ENCODE measurements around the gene ASIC4. TPM values are rescaled to one million over a fixed set of nuclear protein-coding genes. Genes with fewer than 3 reads are reported as not detected.
A peak's percentile ranks its signal among the peaks of the same experiment; 100 is the strongest.

Gene ASIC4
- total RNA-seq, 1 donor from 2014 or later: 0.26 TPM

DNA sequence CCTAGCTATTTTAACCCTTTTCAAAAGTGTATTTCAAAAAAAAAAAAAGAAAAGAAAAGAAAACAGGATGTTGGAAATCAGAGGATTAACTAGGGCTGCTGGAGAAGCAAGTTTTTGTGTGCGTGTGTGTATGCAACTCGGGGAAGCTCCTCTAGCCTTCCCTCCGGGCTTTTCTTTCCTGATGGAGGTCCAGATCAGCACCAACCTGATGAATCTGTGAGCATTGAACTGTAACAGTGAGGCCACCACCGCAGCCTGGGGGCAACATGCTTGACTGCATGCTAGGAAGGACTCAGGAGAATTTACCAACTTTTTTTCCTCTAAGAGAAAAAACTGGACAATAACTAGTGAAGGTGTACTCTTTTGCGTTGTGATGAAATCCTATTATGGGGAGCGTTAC is 54.8 kb downstream of the ASIC4 start:
- peaks cover 20% of the 10 kb centered on the region for H4K20me1 ChIP-seq (ENCODE audit: low read depth)
- H3K4me3 ChIP-seq: no peak overlapping the region
- no peak overlapping the region for H3K9ac ChIP-seq
- TF ChIP-seq EZH2 (IDR thresholded peaks at IDR 0.05): no peak
- no peak for TF ChIP-seq EZH2phosphoT487 (IDR thresholded peaks at IDR 0.05)
- TF ChIP-seq, protein P1, sequence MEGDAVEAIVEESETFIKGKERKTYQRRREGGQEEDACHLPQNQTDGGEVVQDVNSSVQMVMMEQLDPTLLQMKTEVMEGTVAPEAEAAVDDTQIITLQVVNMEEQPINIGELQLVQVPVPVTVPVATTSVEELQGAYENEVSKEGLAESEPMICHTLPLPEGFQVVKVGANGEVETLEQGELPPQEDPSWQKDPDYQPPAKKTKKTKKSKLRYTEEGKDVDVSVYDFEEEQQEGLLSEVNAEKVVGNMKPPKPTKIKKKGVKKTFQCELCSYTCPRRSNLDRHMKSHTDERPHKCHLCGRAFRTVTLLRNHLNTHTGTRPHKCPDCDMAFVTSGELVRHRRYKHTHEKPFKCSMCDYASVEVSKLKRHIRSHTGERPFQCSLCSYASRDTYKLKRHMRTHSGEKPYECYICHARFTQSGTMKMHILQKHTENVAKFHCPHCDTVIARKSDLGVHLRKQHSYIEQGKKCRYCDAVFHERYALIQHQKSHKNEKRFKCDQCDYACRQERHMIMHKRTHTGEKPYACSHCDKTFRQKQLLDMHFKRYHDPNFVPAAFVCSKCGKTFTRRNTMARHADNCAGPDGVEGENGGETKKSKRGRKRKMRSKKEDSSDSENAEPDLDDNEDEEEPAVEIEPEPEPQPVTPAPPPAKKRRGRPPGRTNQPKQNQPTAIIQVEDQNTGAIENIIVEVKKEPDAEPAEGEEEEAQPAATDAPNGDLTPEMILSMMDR (IDR thresholded peaks at IDR 0.05): no peak
- no peaks in the 10 kb centered on the region for H3K36me3 ChIP-seq
- no peak for DNase-seq (ENCODE audit: low spot score)
- peaks cover 29% of the 10 kb centered on the region for H3K36me3 Mint-ChIP-seq
- peak overlapping the region; percentile 77 for H3K4me3 Mint-ChIP-seq
- H3K27ac ChIP-seq: no peak overlapping the region
- H3K27ac Mint-ChIP-seq: no peak overlapping the region
- H3K9me3 Mint-ChIP-seq: peaks cover 4% of the 10 kb centered on the region
- H3K79me2 ChIP-seq (ENCODE audit: low read depth): peaks cover 10% of the 10 kb centered on the region
- no peak overlapping the region for H2AFZ ChIP-seq (replicated peaks)
- peaks cover 31% of the 10 kb centered on the region for H3K4me1 Mint-ChIP-seq
- H3K27me3 Mint-ChIP-seq (ENCODE audit: insufficient read depth, low read depth): peaks cover 10% of the 10 kb centered on the region
- peaks cover 17% of the 10 kb centered on the region for H3F3A ChIP-seq (ENCODE audit: low read depth)
- H3K4me1 ChIP-seq: peaks cover 8% of the 10 kb centered on the region
- peaks cover 17% of the 10 kb centered on the region for H3K27me3 ChIP-seq
- no peak overlapping the region for H3K4me2 ChIP-seq
- H3K9me3 ChIP-seq (ENCODE audit: low read depth): no peaks in the 10 kb centered on the region

- Histone ChIP-seq H2AFZ (replicated peaks) (no peak overlapping the region), H3K79me2 (ENCODE audit: low read depth) (peaks cover 10% of the 10 kb centered on the region), H3F3A (ENCODE audit: low read depth) (peaks cover 17% of the 10 kb centered on the region), H3K27ac (no peak overlapping the region), H3K27me3 (peaks cover 17% of the 10 kb centered on the region), H3K36me3 (no peaks in the 10 kb centered on the region), H4K20me1 (ENCODE audit: low read depth) (peaks cover 19% of the 10 kb centered on the region), H3K9ac (no peak overlapping the region), H3K4me2 (peak overlapping the region; percentile 93), H3K4me1 (peaks cover 8% of the 10 kb centered on the region), H3K4me3 (peak overlapping the region; percentile 69), H3K9me3 (ENCODE audit: low read depth) (no peaks in the 10 kb centered on the region)
- TF ChIP-seq EZH2phosphoT487 (IDR thresholded peaks at IDR 0.05) (no peak), EZH2 (IDR thresholded peaks at IDR 0.05) (no peak)
- TF ChIP-seq, protein P1 (IDR thresholded peaks at IDR 0.05): no peak
- H3K4me3 Mint-ChIP-seq: peak overlapping the region; percentile 77
- no peak overlapping the region for H3K27ac Mint-ChIP-seq
- H3K36me3 Mint-ChIP-seq: peaks cover 24% of the 10 kb centered on the region
- peaks cover 10% of the 10 kb centered on the region for H3K27me3 Mint-ChIP-seq (ENCODE audit: insufficient read depth, low read depth)
- DNase-seq (ENCODE audit: low spot score): no peak
- peaks cover 2% of the 10 kb centered on the region for H3K9me3 Mint-ChIP-seq
- H3K4me1 Mint-ChIP-seq: peaks cover 31% of the 10 kb centered on the region
Measured at GRCh38 chr2:219569635-219570034, 55.4 kb downstream of the ASIC4 start.

- no peak overlapping the region for H3K27ac ChIP-seq
- H3K4me2 ChIP-seq: peak overlapping the region; percentile 93
- no peak overlapping the region for H3K9ac ChIP-seq
- peaks cover 10% of the 10 kb centered on the region for H3K79me2 ChIP-seq (ENCODE audit: low read depth)
- Mint-ChIP-seq H3K27ac (no peak overlapping the region), H3K4me3 (peak overlapping the region; percentile 77), H3K36me3 (peaks cover 23% of the 10 kb centered on the region), H3K27me3 (ENCODE audit: insufficient read depth, low read depth) (peaks cover 10% of the 10 kb centered on the region), H3K9me3 (peaks cover 2% of the 10 kb centered on the region), H3K4me1 (peaks cover 33% of the 10 kb centered on the region)
- DNase-seq (ENCODE audit: low spot score): peak; percentile 65
- peak overlapping the region; percentile 55 for H2AFZ ChIP-seq (replicated peaks)
- H3K4me1 ChIP-seq: peaks cover 8% of the 10 kb centered on the region
- H3K36me3 ChIP-seq: no peaks in the 10 kb centered on the region
- peaks cover 17% of the 10 kb centered on the region for H3F3A ChIP-seq (ENCODE audit: low read depth)
- H3K4me3 ChIP-seq: peak overlapping the region; percentile 69
- H3K9me3 ChIP-seq (ENCODE audit: low read depth): no peaks in the 10 kb centered on the region
- H3K27me3 ChIP-seq: peaks cover 17% of the 10 kb centered on the region
- peaks cover 19% of the 10 kb centered on the region for H4K20me1 ChIP-seq (ENCODE audit: low read depth)
- TF ChIP-seq EZH2phosphoT487 (IDR thresholded peaks at IDR 0.05) (no peak), EZH2 (IDR thresholded peaks at IDR 0.05) (peak; percentile 24)
- TF ChIP-seq, protein P1 (IDR thresholded peaks at IDR 0.05): no peak
Measured at GRCh38 chr2:219570194-219570923, 56.1 kb downstream of the ASIC4 start.

All from neural progenitor cell (in vitro differentiated cells).